MM.1S (cell line): ENCODE results near the gene RAPGEF4.

Experiments
- DNase-seq: peaks from one replicate; pipeline ENCODE4 v3.0.0-alpha.2; 2015
- H2AFZ ChIP-seq: fragments of 300-600 bp; sonication (generic); 2 replicates; pipeline ENCODE4 v1.6.0; 2016; ENCODE audit warnings: antibody characterized with exemption, low read length
- H3F3A ChIP-seq: fragments of 300-600 bp; sonication (generic); 2 replicates; pipeline ENCODE4 v1.6.1; 2016; ENCODE audit warnings: mild to moderate bottlenecking, antibody characterized with exemption, low read length, moderate library complexity, mixed read lengths; ENCODE audit not compliant: insufficient read depth
- H3K27ac ChIP-seq: fragments of 300-600 bp; sonication (generic); 2 replicates; pipeline ENCODE4 v1.5.1; 2016; ENCODE audit warnings: mild to moderate bottlenecking, low read length
- H3K27me3 ChIP-seq: fragments of 300-600 bp; sonication (generic); replicated peaks from 2 replicates; pipeline ENCODE4 v1.6.0; 2016; ENCODE audit warnings: low read length; ENCODE audit not compliant: insufficient read depth
- H3K36me3 ChIP-seq: fragments of 300-600 bp; sonication (generic); replicated peaks from 2 replicates; pipeline ENCODE4 v1.6.1; 2016; ENCODE audit warnings: mild to moderate bottlenecking, low read length, mixed read lengths; ENCODE audit not compliant: insufficient read depth
- H3K4me1 ChIP-seq: fragments of 300-600 bp; sonication (generic); 2 replicates; pipeline ENCODE4 v1.6.1; 2016; ENCODE audit warnings: low read length, mixed read lengths
- H3K4me2 ChIP-seq: fragments of 300-600 bp; sonication (generic); 2 replicates; pipeline ENCODE4 v1.6.0; 2016; ENCODE audit warnings: low read depth, low read length
- H3K4me3 ChIP-seq: fragments of 300-600 bp; sonication (generic); 2 replicates; pipeline ENCODE4 v1.5.1; 2016; ENCODE audit warnings: low read length, mixed read lengths
- H3K79me2 ChIP-seq: fragments of 300-600 bp; sonication (generic); 2 replicates; pipeline ENCODE4 v1.6.1; 2016; ENCODE audit warnings: mixed run types, low read length, mixed read lengths
- H3K9ac ChIP-seq: fragments of 300-600 bp; sonication (generic); 2 replicates; pipeline ENCODE4 v1.6.1; 2016; ENCODE audit warnings: low read length, mixed read lengths
- H3K9me2 ChIP-seq: fragments of 300-600 bp; sonication (generic); replicated peaks from 2 replicates; pipeline ENCODE4 v1.6.1; 2016; ENCODE audit warnings: mild to moderate bottlenecking, low read length, mixed read lengths; ENCODE audit not compliant: insufficient read depth
- H3K9me3 ChIP-seq: fragments of 300-600 bp; sonication (generic); replicated peaks from 2 replicates; pipeline ENCODE4 v1.6.1; 2016; ENCODE audit warnings: mild to moderate bottlenecking, low read length, mixed read lengths; ENCODE audit not compliant: insufficient read depth
- H4K20me1 ChIP-seq: fragments of 300-600 bp; sonication (generic); 2 replicates; pipeline ENCODE4 v1.6.1; 2016; ENCODE audit warnings: mild to moderate bottlenecking, low read length, moderate library complexity, mixed read lengths; ENCODE audit not compliant: insufficient read depth
- EZH2 ChIP-seq: fragments of 300-600 bp; sonication (generic); optimal IDR thresholded peaks from 2 replicates; pipeline ENCODE3; 2017; ENCODE audit warnings: low read depth, mild to moderate bottlenecking, antibody characterized with exemption, low read length, mixed read lengths
- EZH2phosphoT487 ChIP-seq: fragments of 300-600 bp; sonication (generic); IDR thresholded peaks from 2 replicates; pipeline ENCODE4 v1.6.1; 2018; ENCODE audit warnings: antibody characterized with exemption, low read length
- TF ChIP-seq, protein P1 (sequence below): fragments of 300-600 bp; sonication (generic); IDR thresholded peaks from 2 replicates; pipeline ENCODE4 v1.5.1; 2016; ENCODE audit warnings: antibody characterized with exemption, low read length, mixed read lengths

RAPGEF4 gene

DNA sequence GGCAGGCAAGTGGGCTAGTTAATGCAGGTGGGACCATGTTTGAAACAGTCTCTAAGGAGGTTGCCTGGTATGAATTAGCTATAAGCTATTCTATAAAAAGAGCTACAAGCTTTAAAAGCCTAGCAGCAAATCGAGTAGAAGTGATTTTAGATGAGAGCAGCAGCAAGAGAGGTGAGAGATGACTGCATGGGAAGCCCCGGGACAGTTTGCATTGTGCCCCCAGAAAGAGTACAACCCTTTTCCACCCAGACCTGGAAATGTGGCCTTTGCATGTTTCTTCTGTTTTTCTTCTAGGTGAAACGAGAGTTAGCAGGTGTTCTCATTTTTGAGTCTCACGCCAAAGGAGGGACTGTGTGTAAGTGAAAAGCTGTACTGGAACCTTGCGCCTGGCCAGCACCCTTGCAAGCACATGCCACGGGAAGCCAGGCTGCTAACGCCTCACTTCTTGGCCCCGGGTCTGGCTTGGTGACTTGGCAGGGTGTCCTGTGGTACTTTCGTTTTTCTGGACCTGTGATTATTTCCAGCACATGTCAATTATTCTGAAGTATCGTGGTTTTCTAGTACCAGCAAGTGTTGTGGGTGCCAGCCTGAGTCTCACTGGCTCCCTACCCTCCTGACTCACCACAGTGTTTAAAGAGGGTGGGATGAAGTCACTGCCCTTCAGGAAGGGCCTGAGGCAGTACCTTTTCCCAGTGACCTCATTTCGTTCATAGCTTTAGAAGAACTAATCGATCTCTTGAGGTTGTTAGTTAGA is 249.7 kb downstream of the RAPGEF4 start:
- Histone ChIP-seq H3K9me3 (no peaks in the 10 kb centered on the region), H3K27me3 (no peaks in the 10 kb centered on the region), H3K4me3 (peak overlapping the region; percentile 51), H4K20me1 (no peaks in the 10 kb centered on the region), H3F3A (peaks cover 13% of the 10 kb centered on the region; the same call in 1 of the 2 replicates), H3K36me3 (no peaks in the 10 kb centered on the region), H3K9ac (peak overlapping the region; percentile 31; the same call in 1 of the 2 replicates), H2AFZ (peak overlapping the region; percentile 61), H3K27ac (peak overlapping the region; percentile 52; the same call in 1 of the 2 replicates), H3K4me1 (peaks cover 8% of the 10 kb centered on the region), H3K4me2 (peak overlapping the region; percentile 81), H3K9me2 (no peaks in the 10 kb centered on the region), H3K79me2 (no peaks in the 10 kb centered on the region)
- DNase-seq, result peak; percentile 76
- TF ChIP-seq EZH2phosphoT487 (no peak), EZH2 (no peak)
- TF ChIP-seq, protein P1, sequence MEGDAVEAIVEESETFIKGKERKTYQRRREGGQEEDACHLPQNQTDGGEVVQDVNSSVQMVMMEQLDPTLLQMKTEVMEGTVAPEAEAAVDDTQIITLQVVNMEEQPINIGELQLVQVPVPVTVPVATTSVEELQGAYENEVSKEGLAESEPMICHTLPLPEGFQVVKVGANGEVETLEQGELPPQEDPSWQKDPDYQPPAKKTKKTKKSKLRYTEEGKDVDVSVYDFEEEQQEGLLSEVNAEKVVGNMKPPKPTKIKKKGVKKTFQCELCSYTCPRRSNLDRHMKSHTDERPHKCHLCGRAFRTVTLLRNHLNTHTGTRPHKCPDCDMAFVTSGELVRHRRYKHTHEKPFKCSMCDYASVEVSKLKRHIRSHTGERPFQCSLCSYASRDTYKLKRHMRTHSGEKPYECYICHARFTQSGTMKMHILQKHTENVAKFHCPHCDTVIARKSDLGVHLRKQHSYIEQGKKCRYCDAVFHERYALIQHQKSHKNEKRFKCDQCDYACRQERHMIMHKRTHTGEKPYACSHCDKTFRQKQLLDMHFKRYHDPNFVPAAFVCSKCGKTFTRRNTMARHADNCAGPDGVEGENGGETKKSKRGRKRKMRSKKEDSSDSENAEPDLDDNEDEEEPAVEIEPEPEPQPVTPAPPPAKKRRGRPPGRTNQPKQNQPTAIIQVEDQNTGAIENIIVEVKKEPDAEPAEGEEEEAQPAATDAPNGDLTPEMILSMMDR, result no peak

DNA sequence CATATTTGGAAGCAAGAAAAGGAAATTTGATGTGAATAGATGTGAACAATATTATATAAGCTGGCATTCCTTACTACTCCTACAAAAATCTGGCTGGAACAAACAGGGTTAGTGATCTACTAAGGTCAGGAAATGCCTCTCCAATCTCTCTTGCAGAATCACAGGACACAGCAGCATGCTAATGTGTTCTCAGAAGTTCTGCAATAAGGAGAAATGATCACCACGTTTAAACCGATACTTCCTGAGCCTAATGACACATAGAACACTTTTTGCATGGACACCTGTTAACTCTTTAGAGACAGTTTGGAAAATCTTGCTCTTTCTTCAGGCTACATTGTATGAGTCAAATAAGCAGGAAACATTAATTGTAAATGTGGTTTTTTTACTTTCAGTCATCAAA is 250.4 kb downstream of the RAPGEF4 start:
- Histone ChIP-seq H3K4me1 (peaks cover 8% of the 10 kb centered on the region), H3K4me3 (peak overlapping the region; percentile 51), H3K27me3 (no peaks in the 10 kb centered on the region), H3K79me2 (no peaks in the 10 kb centered on the region), H3K36me3 (no peaks in the 10 kb centered on the region), H3K27ac (peak overlapping the region; percentile 52; the same call in 1 of the 2 replicates), H2AFZ (peak overlapping the region; percentile 61), H4K20me1 (no peaks in the 10 kb centered on the region), H3K9ac (peak overlapping the region; percentile 31; the same call in 1 of the 2 replicates), H3F3A (peaks cover 13% of the 10 kb centered on the region; the same call in 1 of the 2 replicates), H3K4me2 (peak overlapping the region; percentile 81), H3K9me3 (no peaks in the 10 kb centered on the region), H3K9me2 (no peaks in the 10 kb centered on the region)
- no peak for DNase-seq
- TF ChIP-seq, protein P1, result no peak

DNA sequence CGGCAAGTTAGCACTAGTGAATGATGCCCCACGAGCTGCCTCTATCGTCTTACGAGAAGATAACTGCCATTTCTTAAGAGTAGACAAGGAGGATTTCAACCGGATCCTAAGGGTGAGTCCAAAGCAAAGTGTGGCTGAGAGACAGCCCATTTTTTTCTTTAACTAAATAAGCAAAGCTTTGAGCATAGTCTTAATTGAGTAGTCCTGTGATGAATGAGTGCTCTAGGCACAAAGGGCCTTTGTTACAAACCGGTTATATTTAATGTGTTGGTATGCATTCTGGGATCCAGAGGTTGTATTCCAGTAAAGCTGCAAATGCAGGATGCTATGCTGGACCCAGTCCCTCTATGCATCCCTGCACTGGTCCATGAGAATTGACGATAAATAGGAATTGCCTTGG is 253.1 kb downstream of the RAPGEF4 start:
- Histone ChIP-seq H3K36me3 (no peaks in the 10 kb centered on the region), H3K4me2 (no peak overlapping the region), H3K9me2 (no peaks in the 10 kb centered on the region), H3K4me1 (peaks cover 8% of the 10 kb centered on the region), H3K27ac (no peak overlapping the region), H3K79me2 (no peaks in the 10 kb centered on the region), H3K4me3 (no peak overlapping the region), H2AFZ (no peak overlapping the region), H3K9me3 (no peaks in the 10 kb centered on the region), H3F3A (peaks cover 13% of the 10 kb centered on the region; the same call in 1 of the 2 replicates), H4K20me1 (no peaks in the 10 kb centered on the region), H3K27me3 (no peaks in the 10 kb centered on the region), H3K9ac (no peak overlapping the region)
- TF ChIP-seq EZH2 (no peak), EZH2phosphoT487 (no peak)
- TF ChIP-seq, protein P1, result no peak
- no peak for DNase-seq
